Vagina (tissue), 2 donors: ENCODE data around the gene ENTPD1. TPM values are rescaled to one million over a fixed set of nuclear protein-coding genes. Genes with fewer than 3 reads are reported as not detected.
"Not testable (repeated sequence)": the region's sequence is repeated elsewhere in the genome, so short reads cannot be mapped to it uniquely, and the experiment has no call there.

Experiments
- DNase-seq, 2 donors: peaks; one replicate each; pipeline ENCODE4 v3.0.0-alpha.2; 2017; ENCODE audit errors: extremely low spot score in 2 of 2
- H3K27ac ChIP-seq: fragments of 200-600 bp; sonication (generic); one replicate; pipeline ENCODE4 v1.5.1; 2019
- H3K27me3 ChIP-seq: fragments of 200-600 bp; sonication (generic); one replicate; pipeline ENCODE4 v1.5.1; 2019
- H3K36me3 ChIP-seq, 2 donors: fragments of 200-600 bp; sonication (generic); one replicate each; pipeline ENCODE4 v1.5.1; 2017 to 2019
- H3K4me1 ChIP-seq: fragments of 200-600 bp; sonication (generic); one replicate; pipeline ENCODE4 v1.5.1; 2019
- H3K4me3 ChIP-seq, 2 donors: fragments of 200-600 bp; sonication (generic); 1 replicate in 1 of 2; 2 replicates in 1 of 2; pipeline ENCODE4 v1.5.1; 2016 to 2019
- H3K9me3 ChIP-seq: fragments of 200-600 bp; sonication (generic); one replicate; pipeline ENCODE4 v1.5.1; 2019
- POLR2A ChIP-seq, 2 donors: fragments of 450-650 bp; IDR thresholded peaks; one replicate each; pipeline ENCODE4 v1.6.1; 2017; ENCODE audit warnings: antibody characterized with exemption in 2 of 2, mild to moderate bottlenecking in 2 of 2, moderate library complexity in 2 of 2
- POLR2AphosphoS5 ChIP-seq, 2 donors: sonication (generic); formaldehyde crosslinking; IDR thresholded peaks; one replicate each; pipeline ENCODE4 v1.9.0; 2017; ENCODE audit warnings: antibody characterized with exemption in 2 of 2, mild to moderate bottlenecking in 2 of 2, low read depth in 1 of 2; ENCODE audit not compliant: insufficient read depth in 1 of 2
- intact Hi-C: fragments of 100-400 bp; cut with DNase I; formaldehyde crosslinking; loops from one replicate; pipeline ENCODE4 v1.15.1; 2023
- total RNA-seq: library from RNA; depleted of rRNA; stranded (reverse); fragments of >200 nt; gene quantifications from one replicate; pipeline ENCODE4 v1.2.3, GENCODE V29; 2016
- TF ChIP-seq, protein P1 (sequence below), 3 experiments: fragments of 450-650 bp in 2 of 3; fragments of 200-600 bp in 1 of 3; sonication (generic) in 1 of 3; IDR thresholded peaks; one replicate each; pipeline ENCODE4 v1.5.1; 2017 to 2019; ENCODE audit warnings: antibody characterized with exemption in 3 of 3, mild to moderate bottlenecking in 2 of 3, moderate library complexity in 2 of 3

Gene ENTPD1
- total RNA-seq, 1 donor from 2014 or later = 17.7 TPM

DNA sequence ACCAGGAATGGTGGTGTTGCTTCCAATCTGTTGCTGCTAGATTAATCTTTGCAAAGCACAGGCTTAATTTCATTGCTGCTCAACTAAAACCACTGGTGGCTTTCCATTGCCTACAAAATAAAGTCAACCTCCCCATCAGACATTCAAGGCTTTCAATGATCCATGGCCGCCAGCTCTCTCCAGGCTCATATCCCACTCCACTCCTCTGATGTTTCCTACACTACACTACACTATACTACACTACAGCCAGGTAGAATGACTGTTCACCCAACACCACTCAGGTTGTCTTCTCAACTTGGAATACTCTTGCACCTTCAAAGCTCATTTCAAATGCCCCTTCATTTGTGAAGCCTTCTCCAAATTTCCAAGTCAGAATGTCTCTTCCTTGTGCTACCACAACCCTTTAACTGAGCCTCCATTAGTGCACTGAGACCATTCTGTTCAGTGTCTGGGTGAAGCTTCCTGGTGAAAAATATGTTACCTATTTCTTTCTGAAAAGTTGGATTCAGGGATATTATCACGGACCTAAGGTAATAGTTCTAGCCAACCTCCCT, 116.3 kb downstream of the ENTPD1 start:
- H3K36me3 ChIP-seq = peaks cover 0 to 12% of the 10 kb centered on the region in 2 donors

DNA sequence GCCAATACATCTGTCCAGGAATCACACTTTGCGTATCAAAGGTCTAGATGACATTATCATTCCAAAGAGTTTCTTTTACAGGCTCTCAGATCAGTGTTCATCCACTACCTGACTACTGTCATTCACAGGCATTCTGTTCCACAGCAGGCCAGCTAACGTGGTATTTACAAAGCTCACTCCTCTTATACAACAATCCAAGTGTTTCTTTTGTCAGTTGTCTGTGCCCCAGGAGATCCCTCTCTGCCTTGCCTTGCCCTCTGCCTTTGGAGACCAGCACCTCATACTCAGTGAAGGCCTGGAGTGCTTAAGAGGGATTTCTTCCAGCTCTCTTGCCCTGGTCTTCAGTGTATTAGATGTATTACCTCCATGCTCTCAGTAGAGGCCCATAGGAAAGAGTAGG, 117.2 kb downstream of the ENTPD1 start:
- no peak for DNase-seq
- Histone ChIP-seq H3K36me3 (peaks cover 0 to 12% of the 10 kb centered on the region in 2 donors), H3K4me1 (no peaks in the 10 kb centered on the region), H3K27ac (no peak overlapping the region), H3K4me3 (no peak overlapping the region), H3K9me3 (no peaks in the 10 kb centered on the region), H3K27me3 (no peaks in the 10 kb centered on the region)
- intact Hi-C loops = no loop called here
- TF ChIP-seq, protein P1, sequence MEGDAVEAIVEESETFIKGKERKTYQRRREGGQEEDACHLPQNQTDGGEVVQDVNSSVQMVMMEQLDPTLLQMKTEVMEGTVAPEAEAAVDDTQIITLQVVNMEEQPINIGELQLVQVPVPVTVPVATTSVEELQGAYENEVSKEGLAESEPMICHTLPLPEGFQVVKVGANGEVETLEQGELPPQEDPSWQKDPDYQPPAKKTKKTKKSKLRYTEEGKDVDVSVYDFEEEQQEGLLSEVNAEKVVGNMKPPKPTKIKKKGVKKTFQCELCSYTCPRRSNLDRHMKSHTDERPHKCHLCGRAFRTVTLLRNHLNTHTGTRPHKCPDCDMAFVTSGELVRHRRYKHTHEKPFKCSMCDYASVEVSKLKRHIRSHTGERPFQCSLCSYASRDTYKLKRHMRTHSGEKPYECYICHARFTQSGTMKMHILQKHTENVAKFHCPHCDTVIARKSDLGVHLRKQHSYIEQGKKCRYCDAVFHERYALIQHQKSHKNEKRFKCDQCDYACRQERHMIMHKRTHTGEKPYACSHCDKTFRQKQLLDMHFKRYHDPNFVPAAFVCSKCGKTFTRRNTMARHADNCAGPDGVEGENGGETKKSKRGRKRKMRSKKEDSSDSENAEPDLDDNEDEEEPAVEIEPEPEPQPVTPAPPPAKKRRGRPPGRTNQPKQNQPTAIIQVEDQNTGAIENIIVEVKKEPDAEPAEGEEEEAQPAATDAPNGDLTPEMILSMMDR (IDR thresholded peaks at IDR 0.05) = no peak
- TF ChIP-seq POLR2AphosphoS5 (IDR thresholded peaks at IDR 0.05; ENCODE audit: insufficient read depth in 1 of 2, low read depth in 1 of 2) (no peak), POLR2A (IDR thresholded peaks at IDR 0.05) (no peak)

More for the DNA sequence above, 116.3 kb downstream of the ENTPD1 start:
- Histone ChIP-seq H3K27ac (no peak overlapping the region), H3K4me1 (no peaks in the 10 kb centered on the region), H3K9me3 (no peaks in the 10 kb centered on the region), H3K4me3 (no peak overlapping the region), H3K27me3 (no peaks in the 10 kb centered on the region)
- no peak for DNase-seq
- intact Hi-C loops = no loop called here
- TF ChIP-seq POLR2AphosphoS5 (IDR thresholded peaks at IDR 0.05; ENCODE audit: insufficient read depth in 1 of 2, low read depth in 1 of 2) = no peak
- TF ChIP-seq, protein P1 (IDR thresholded peaks at IDR 0.05) = no peak
- no peak for TF ChIP-seq POLR2A (IDR thresholded peaks at IDR 0.05)

DNA sequence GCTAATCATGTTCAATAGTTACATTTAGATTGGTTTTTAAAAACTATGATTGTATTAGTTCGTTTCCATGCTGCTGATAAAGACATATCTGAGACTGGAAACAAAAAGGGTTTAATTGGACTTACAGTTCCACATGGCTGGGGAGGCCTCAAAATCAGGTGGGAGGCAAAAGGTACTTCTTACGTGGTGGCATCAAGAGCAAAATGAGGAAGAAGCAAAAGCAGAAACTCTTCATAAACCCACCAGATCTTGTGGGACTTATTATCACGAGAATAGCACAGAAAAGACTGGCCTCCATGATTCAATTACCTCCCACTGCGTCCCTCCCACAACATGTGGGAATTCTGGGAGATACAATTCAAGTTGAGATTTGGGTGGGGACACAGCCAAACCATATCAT, 117.7 kb downstream of the ENTPD1 start:
- no peak for DNase-seq
- intact Hi-C loops = no loop called here
- peaks cover 0 to 12% of the 10 kb centered on the region in 2 donors for H3K36me3 ChIP-seq
- H3K27me3 ChIP-seq = no peaks in the 10 kb centered on the region
- TF ChIP-seq, protein P1 (IDR thresholded peaks at IDR 0.05) = no peak
- TF ChIP-seq POLR2A (IDR thresholded peaks at IDR 0.05) (no peak), POLR2AphosphoS5 (IDR thresholded peaks at IDR 0.05; ENCODE audit: insufficient read depth in 1 of 2, low read depth in 1 of 2) (no peak)
- no peak overlapping the region for H3K27ac ChIP-seq
- H3K4me1 ChIP-seq = no peaks in the 10 kb centered on the region
- no peaks in the 10 kb centered on the region for H3K9me3 ChIP-seq
- H3K4me3 ChIP-seq = no peak overlapping the region

DNA sequence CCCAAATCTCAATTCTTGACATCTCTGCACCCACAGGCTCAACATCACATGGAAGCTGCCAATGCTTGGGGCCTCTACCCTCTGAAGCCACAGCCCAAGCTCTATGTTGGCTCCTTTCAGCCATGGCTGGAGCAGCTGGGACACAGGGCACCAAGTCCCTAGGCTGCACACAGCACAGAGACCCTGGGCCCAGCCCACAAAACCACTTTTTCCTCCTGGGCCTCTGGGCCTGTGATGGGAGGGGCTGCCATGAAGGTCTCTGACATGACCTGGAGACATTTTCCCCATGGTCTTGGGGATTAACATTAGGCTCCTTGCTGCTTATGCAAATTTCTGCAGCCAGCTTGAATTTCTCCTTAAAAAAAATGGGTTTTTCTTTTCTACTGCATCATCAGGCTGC, 118.8 kb downstream of the ENTPD1 start:
- peaks cover 0 to 12% of the 10 kb centered on the region in 2 donors for H3K36me3 ChIP-seq
- intact Hi-C loops = not testable (repeated sequence)

DNA sequence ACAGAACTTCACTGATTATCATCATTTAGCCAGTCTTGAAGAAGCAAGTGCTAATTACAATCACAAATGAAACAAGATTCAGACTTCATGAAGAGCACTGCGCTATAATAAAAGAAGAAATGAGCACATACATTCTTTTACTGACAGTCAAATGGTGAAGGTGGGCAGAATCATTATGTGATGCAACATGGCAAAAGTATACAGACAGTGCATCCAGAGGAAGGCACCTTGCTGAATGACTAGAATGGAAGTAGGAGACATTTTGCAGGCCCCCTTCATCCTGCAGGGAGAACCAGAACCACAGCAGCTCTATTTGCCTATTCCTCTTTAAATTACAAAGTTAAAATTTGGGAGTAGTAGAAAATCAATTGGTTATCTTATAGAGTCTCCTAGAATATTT, 120.8 kb downstream of the ENTPD1 start:
- H3K36me3 ChIP-seq = peaks cover 0 to 12% of the 10 kb centered on the region in 2 donors
- no peaks in the 10 kb centered on the region for H3K27me3 ChIP-seq
- intact Hi-C loops = no loop called here

More for the DNA sequence above, 118.8 kb downstream of the ENTPD1 start:
- H3K4me1 ChIP-seq, H3K27me3 ChIP-seq, DNase-seq, H3K9me3 ChIP-seq, H3K4me3 ChIP-seq, H3K27ac ChIP-seq: not testable (repeated sequence)

More for the DNA sequence above, 120.8 kb downstream of the ENTPD1 start:
- no peaks in the 10 kb centered on the region for H3K4me1 ChIP-seq
- no peak overlapping the region for H3K27ac ChIP-seq
- no peak overlapping the region for H3K4me3 ChIP-seq
- DNase-seq = no peak
- H3K9me3 ChIP-seq = no peaks in the 10 kb centered on the region
- TF ChIP-seq POLR2A (IDR thresholded peaks at IDR 0.05) = no peak
- TF ChIP-seq, protein P1 (IDR thresholded peaks at IDR 0.05) = no peak
- TF ChIP-seq POLR2AphosphoS5 (IDR thresholded peaks at IDR 0.05; ENCODE audit: insufficient read depth in 1 of 2, low read depth in 1 of 2) = no peak
